ENCODE measurements around the gene WDFY4.

DNA sequence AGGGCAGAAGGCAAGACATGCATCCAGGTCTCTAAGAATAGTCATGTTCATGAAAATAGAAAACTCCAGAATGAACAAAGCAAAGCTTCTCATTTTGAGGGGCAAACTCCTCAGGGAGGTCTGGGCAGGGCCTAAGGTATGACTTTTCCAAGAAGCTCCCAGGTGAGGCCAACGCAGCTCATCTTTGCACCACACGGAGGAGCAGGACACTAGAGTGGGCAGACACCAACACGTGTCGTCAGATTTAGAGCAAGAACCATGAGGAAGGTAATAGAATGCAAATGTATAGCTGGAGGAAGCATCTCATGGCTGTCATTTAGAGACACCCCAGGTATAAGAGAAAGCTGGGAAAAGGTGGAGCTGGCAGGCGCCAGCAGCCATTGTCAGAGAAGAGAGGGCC, 95.7 kb downstream of the WDFY4 start:
- TF ChIP-seq, protein P1, sequence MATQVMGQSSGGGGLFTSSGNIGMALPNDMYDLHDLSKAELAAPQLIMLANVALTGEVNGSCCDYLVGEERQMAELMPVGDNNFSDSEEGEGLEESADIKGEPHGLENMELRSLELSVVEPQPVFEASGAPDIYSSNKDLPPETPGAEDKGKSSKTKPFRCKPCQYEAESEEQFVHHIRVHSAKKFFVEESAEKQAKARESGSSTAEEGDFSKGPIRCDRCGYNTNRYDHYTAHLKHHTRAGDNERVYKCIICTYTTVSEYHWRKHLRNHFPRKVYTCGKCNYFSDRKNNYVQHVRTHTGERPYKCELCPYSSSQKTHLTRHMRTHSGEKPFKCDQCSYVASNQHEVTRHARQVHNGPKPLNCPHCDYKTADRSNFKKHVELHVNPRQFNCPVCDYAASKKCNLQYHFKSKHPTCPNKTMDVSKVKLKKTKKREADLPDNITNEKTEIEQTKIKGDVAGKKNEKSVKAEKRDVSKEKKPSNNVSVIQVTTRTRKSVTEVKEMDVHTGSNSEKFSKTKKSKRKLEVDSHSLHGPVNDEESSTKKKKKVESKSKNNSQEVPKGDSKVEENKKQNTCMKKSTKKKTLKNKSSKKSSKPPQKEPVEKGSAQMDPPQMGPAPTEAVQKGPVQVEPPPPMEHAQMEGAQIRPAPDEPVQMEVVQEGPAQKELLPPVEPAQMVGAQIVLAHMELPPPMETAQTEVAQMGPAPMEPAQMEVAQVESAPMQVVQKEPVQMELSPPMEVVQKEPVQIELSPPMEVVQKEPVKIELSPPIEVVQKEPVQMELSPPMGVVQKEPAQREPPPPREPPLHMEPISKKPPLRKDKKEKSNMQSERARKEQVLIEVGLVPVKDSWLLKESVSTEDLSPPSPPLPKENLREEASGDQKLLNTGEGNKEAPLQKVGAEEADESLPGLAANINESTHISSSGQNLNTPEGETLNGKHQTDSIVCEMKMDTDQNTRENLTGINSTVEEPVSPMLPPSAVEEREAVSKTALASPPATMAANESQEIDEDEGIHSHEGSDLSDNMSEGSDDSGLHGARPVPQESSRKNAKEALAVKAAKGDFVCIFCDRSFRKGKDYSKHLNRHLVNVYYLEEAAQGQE (IDR thresholded peaks at IDR 0.05; ENCODE audit: borderline replicate concordance): no peak
- no peak for TF ChIP-seq POLR2AphosphoS5 (IDR thresholded peaks at IDR 0.05)
- TF ChIP-seq, protein P2, sequence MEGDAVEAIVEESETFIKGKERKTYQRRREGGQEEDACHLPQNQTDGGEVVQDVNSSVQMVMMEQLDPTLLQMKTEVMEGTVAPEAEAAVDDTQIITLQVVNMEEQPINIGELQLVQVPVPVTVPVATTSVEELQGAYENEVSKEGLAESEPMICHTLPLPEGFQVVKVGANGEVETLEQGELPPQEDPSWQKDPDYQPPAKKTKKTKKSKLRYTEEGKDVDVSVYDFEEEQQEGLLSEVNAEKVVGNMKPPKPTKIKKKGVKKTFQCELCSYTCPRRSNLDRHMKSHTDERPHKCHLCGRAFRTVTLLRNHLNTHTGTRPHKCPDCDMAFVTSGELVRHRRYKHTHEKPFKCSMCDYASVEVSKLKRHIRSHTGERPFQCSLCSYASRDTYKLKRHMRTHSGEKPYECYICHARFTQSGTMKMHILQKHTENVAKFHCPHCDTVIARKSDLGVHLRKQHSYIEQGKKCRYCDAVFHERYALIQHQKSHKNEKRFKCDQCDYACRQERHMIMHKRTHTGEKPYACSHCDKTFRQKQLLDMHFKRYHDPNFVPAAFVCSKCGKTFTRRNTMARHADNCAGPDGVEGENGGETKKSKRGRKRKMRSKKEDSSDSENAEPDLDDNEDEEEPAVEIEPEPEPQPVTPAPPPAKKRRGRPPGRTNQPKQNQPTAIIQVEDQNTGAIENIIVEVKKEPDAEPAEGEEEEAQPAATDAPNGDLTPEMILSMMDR (IDR thresholded peaks at IDR 0.05; ENCODE audit: poor library complexity, severe bottlenecking): no peak
- TF ChIP-seq EZH2 (IDR thresholded peaks at IDR 0.05; ENCODE audit: borderline replicate concordance, insufficient read depth, low read length, poor library complexity, severe bottlenecking): no peak
